Ishikawa (cell line): ENCODE data around the gene CHIT1.

Experiments
- MAX ChIP-seq: IDR thresholded peaks from 2 replicates; pipeline ENCODE4 v1.6.1; 2012
- TAF1 ChIP-seq: IDR thresholded peaks from 2 replicates; pipeline ENCODE4 v1.6.1; 2012; ENCODE audit warnings: low read depth, mild to moderate bottlenecking

DNA sequence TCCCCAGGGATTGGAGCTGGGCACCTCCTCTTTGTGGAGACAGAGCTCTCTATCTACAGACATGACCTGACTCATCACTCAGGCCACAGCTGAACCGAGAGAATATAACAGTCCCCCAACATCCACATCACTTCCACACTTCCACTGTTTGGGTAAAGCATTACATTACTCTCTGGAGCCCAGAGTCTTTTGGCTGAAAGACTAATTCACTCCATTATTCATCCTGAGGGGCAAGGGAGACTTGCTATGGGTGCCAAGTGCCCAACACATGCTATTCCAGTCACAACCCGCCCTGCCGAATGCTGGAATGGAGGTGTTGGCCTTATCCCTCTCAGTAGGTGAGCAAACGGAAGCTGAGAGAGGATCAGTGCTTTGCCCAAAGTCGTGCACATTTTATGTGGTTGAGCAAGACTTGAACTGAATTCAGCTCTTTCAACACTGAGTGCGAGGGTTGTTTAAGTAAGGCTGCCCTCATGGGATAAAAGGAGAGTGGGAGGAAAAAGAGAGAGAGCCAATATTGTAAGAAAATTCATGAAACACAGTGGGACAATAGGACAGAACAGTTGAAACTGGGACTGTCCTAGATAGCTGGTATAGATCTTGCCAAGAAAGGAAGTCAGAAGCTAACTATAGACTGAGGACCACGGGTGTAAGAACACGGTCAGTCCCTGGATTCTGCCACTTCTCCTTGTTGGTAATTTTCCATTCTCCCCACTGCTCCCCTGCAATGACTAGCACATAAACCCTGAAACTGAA lies 29.5 kb downstream of the CHIT1 start:
- TF ChIP-seq MAX (no peak), TAF1 (no peak)
